Peyer's patch (tissue), 4 donors: ENCODE data around the gene JAM2.

Experiments used
- POLR2A ChIP-seq, 2 donors: fragments of 450-650 bp; IDR thresholded peaks; one replicate each; pipeline ENCODE4 v1.5.1; 2017; ENCODE audit warnings: antibody characterized with exemption in 2 of 2, mild to moderate bottlenecking in 2 of 2, moderate library complexity in 2 of 2
- TF ChIP-seq, protein P1 (sequence below), 6 experiments: fragments of 450-650 bp in 4 of 6; fragments of 200-600 bp in 2 of 6; sonication (generic) in 1 of 6; IDR thresholded peaks; one replicate each; pipeline ENCODE4 v1.5.1; 2017 to 2019; ENCODE audit warnings: antibody characterized with exemption in 6 of 6, mild to moderate bottlenecking in 3 of 6, moderate library complexity in 1 of 6

DNA sequence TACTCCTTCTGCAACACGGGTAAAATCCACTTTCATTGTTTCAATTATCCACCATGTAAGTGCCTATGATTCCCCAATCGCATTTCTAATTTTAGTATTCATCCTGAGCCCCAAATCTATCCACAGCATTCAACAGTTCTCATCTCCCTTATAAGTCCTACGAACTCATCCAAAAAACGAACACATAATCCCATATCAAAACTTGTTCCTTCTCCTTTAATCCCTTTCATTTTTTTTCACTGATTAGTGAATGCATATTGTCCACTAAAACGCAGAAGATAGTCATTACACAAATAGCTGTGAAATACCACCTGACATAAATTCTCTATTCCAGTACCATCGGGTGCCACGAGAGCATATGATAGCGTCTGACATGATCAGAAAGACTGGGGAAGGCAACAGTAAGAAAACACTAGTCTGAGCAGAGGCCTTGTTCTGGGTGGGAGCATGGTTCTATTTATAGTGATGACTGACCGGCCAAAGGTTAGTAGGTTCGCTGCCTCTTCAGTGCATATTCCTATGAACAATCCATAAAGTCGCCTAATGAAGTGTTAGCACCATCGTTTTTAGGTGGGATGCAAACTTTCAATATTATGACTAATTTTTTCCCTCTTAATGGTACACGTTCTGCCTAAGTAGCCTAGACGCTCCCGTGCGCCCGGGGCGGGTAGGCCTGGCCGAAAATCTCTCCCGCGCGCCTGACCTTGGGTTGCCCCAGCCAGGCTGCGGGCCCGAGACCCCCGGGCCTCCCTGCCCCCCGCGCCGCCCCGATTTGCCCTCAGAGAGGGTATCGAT lies 95.0 kb downstream of the JAM2 start:
- TF ChIP-seq POLR2A (IDR thresholded peaks at IDR 0.05) = no peak
- TF ChIP-seq, protein P1, sequence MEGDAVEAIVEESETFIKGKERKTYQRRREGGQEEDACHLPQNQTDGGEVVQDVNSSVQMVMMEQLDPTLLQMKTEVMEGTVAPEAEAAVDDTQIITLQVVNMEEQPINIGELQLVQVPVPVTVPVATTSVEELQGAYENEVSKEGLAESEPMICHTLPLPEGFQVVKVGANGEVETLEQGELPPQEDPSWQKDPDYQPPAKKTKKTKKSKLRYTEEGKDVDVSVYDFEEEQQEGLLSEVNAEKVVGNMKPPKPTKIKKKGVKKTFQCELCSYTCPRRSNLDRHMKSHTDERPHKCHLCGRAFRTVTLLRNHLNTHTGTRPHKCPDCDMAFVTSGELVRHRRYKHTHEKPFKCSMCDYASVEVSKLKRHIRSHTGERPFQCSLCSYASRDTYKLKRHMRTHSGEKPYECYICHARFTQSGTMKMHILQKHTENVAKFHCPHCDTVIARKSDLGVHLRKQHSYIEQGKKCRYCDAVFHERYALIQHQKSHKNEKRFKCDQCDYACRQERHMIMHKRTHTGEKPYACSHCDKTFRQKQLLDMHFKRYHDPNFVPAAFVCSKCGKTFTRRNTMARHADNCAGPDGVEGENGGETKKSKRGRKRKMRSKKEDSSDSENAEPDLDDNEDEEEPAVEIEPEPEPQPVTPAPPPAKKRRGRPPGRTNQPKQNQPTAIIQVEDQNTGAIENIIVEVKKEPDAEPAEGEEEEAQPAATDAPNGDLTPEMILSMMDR (IDR thresholded peaks at IDR 0.05) = peak in 2 of 6 experiments; percentile 6 to 11
